Breast epithelium (tissue), 4 donors: Measurements from ENCODE around the gene GABRE. TPM values are rescaled to one million over a fixed set of nuclear protein-coding genes. Genes with fewer than 3 reads are reported as not detected.

ENCODE experiments used
- DNase-seq, 2 donors: peaks; one replicate each; pipeline ENCODE4 v3.0.0-alpha.2; 2019; ENCODE audit warnings: low spot score in 2 of 2
- H3K27ac ChIP-seq, 2 donors: fragments of 200-600 bp; sonication (generic) in 1 of 2; one replicate each; pipeline ENCODE4 v1.5.1; 2016 to 2019; ENCODE audit warnings: mild to moderate bottlenecking in 1 of 2
- H3K27me3 ChIP-seq, 2 donors: fragments of 200-600 bp; sonication (generic) in 1 of 2; one replicate each; pipeline versions ENCODE4 v1.5.1 to v1.6.0; 2017 to 2019; ENCODE audit warnings: control low read depth in 1 of 2, mild to moderate bottlenecking in 1 of 2
- H3K36me3 ChIP-seq: fragments of 200-600 bp; one replicate; pipeline ENCODE4 v1.5.1; 2019
- H3K4me1 ChIP-seq, 2 donors: fragments of 200-600 bp; sonication (generic); one replicate each; pipeline ENCODE4 v1.5.1; 2016 to 2019; ENCODE audit warnings: control low read depth in 1 of 2
- H3K4me3 ChIP-seq, 3 donors: fragments of 200-600 bp; sonication (generic); 1 replicate in 2 of 3; 2 replicates in 1 of 3; pipeline ENCODE4 v1.5.1; 2016 to 2019; ENCODE audit warnings: mild to moderate bottlenecking in 3 of 3, moderate library complexity in 2 of 3
- H3K9me3 ChIP-seq, 2 donors: fragments of 200-600 bp; sonication (generic) in 1 of 2; one replicate each; pipeline ENCODE4 v1.5.1; 2016 to 2019; ENCODE audit warnings: control low read depth in 1 of 2
- CTCF ChIP-seq, 3 donors: fragments of 450-650 bp; IDR thresholded peaks; one replicate each; pipeline ENCODE4 v1.5.1; 2016 to 2017; ENCODE audit warnings: antibody characterized with exemption in 3 of 3, mild to moderate bottlenecking in 3 of 3, moderate library complexity in 3 of 3
- POLR2A ChIP-seq: fragments of 450-650 bp; IDR thresholded peaks from one replicate; pipeline ENCODE4 v1.6.1; 2016; ENCODE audit warnings: antibody characterized with exemption, mild to moderate bottlenecking, moderate library complexity
- POLR2AphosphoS5 ChIP-seq, 3 donors: sonication (generic); formaldehyde crosslinking; IDR thresholded peaks; one replicate each; pipeline ENCODE4 v1.6.1; 2017; ENCODE audit warnings: antibody characterized with exemption in 3 of 3
- intact Hi-C: fragments of 100-400 bp; cut with DNase I; formaldehyde crosslinking; loops from one replicate; pipeline ENCODE4 v1.15.1; 2023; ENCODE audit warnings: low total_unique reads
- total RNA-seq, 3 donors: library from RNA; depleted of rRNA; stranded (reverse); fragments of >200 nt; gene quantifications; one replicate each; pipeline ENCODE4 v1.1.0, GENCODE V29; 2016

GABRE gene
- total RNA-seq, 3 donors from 2014 or later, result 42.0 to 120 (median 85.5) TPM

DNA sequence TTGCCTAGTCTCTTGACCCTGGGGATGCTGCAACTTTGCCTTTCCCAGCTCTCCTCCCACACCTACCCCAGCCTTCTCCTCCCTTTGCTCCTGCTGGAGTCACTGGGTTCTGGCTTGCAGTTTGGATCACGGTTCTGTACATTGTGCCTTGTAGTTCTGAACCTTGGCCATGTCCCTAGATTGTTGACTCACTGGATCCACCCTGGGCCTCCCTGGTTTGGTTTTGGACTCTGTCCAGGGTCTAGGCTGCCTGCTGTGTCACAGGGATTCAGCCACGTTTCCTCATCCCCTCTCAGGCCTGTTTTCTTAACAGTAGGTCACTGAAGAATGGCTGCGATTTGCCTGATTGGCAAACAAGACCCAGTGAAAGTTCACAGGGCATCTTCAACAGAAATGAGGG is 11.5 kb upstream of the GABRE start:
- no peak for DNase-seq
- H3K9me3 ChIP-seq, result no peaks in the 10 kb centered on the region
- intact Hi-C loops, result loop anchor here (1.0 kb wide), 1 partner anchor 25 kb away; no protein-coding TSS in a partner anchor
- no peaks in the 10 kb centered on the region for H3K36me3 ChIP-seq
- H3K27ac ChIP-seq, result no peak overlapping the region
- no peak overlapping the region for H3K4me3 ChIP-seq
- H3K4me1 ChIP-seq, result no peaks in the 10 kb centered on the region
- H3K27me3 ChIP-seq, result peaks cover 0 to 15% of the 10 kb centered on the region in 2 donors
- TF ChIP-seq POLR2A (no peak), CTCF (IDR thresholded peaks at IDR 0.05) (no peak), POLR2AphosphoS5 (IDR thresholded peaks at IDR 0.05) (no peak)

DNA sequence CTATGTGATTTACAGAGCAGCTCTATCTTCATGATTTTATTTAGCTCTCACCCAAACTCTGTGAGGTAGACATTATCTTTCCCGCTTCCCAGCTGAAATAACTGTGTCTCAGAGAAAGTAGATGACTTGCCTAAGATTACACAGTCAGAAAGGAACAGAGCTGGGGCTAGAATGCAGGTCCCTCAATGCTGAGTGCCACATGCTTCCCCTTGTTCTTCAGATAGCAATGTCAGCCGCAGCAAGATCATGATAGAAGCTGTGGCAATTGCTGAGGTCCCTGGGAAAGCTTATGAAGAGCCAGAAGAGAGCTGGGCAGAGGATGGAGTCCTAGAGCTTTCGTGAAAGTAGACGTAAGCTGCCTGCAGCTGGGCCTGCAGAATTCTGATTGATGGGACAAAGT is 11.1 kb upstream of the GABRE start:
- Histone ChIP-seq H3K27me3 (peaks cover 0 to 15% of the 10 kb centered on the region in 2 donors), H3K27ac (no peak overlapping the region), H3K4me3 (no peak overlapping the region), H3K4me1 (no peaks in the 10 kb centered on the region), H3K9me3 (no peaks in the 10 kb centered on the region), H3K36me3 (no peaks in the 10 kb centered on the region)
- intact Hi-C loops, result loop anchor here (1.0 kb wide), 1 partner anchor 24 kb away; no protein-coding TSS in a partner anchor
- DNase-seq, result no peak
- TF ChIP-seq POLR2A, result no peak
- TF ChIP-seq POLR2AphosphoS5 (IDR thresholded peaks at IDR 0.05), result no peak
- no peak for TF ChIP-seq CTCF (IDR thresholded peaks at IDR 0.05)

DNA sequence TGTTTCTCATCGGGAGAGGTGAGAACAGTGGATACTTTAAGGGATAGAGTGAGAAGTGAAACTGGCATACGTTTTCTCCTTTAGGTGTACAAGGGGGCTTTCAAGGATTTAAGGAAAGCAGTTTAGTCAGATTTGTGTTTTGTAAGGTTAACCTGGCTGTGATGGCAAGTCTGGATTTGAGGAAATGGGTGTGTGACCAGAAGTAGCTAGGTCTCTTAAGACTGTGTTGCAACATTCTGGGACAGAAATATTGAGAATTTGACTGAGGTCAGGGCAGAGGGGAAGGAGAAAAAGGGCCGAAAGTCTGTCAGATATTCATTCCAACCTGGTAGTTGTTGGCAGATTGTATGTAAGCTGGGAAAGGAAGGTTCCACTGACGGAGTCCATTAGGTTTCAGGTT is 10.4 kb upstream of the GABRE start:
- Histone ChIP-seq H3K4me1 (no peaks in the 10 kb centered on the region), H3K27me3 (peaks cover 0 to 15% of the 10 kb centered on the region in 2 donors), H3K27ac (no peak overlapping the region), H3K4me3 (no peak overlapping the region), H3K36me3 (no peaks in the 10 kb centered on the region), H3K9me3 (no peaks in the 10 kb centered on the region)
- intact Hi-C loops, result loop anchor here (1.0 kb wide), 1 partner anchor 24 kb away; no protein-coding TSS in a partner anchor
- no peak for DNase-seq
- no peak for TF ChIP-seq CTCF (IDR thresholded peaks at IDR 0.05)
- no peak for TF ChIP-seq POLR2A
- no peak for TF ChIP-seq POLR2AphosphoS5 (IDR thresholded peaks at IDR 0.05)

- Histone ChIP-seq H3K9me3 (no peaks in the 10 kb centered on the region), H3K36me3 (no peaks in the 10 kb centered on the region), H3K27ac (no peak overlapping the region), H3K4me3 (no peak overlapping the region), H3K4me1 (no peaks in the 10 kb centered on the region), H3K27me3 (peaks cover 0 to 15% of the 10 kb centered on the region in 2 donors)
- no peak for DNase-seq
- no peak for TF ChIP-seq POLR2A
- TF ChIP-seq POLR2AphosphoS5 (IDR thresholded peaks at IDR 0.05), result no peak
- no peak for TF ChIP-seq CTCF (IDR thresholded peaks at IDR 0.05)
- intact Hi-C loops, result no loop called here
Observed at GRCh38 chrX:151984328-151984727, 9.9 kb upstream of the GABRE start.

DNA sequence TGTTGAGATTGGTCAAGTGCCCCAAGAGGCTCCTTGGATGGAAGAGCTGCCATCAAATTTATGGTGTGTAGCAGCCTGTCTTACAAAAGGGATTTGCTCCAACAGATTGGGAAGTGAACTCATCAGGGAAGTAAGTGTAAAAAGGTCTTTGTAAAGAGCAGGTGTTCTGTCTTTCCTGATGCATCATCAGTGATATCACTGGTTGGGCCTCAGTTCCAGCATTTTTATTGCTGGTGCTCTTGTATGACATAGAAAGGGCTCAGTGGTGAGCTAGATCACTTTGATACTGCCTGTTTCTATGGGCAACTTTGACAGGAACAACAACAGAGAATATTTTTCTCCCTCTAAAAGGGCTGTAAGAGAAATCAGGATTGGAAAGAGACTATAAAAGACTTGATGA is 8.7 kb upstream of the GABRE start:
- H3K4me3 ChIP-seq, result no peak overlapping the region
- no peaks in the 10 kb centered on the region for H3K9me3 ChIP-seq
- TF ChIP-seq CTCF (IDR thresholded peaks at IDR 0.05), result no peak
- no peak for TF ChIP-seq POLR2AphosphoS5 (IDR thresholded peaks at IDR 0.05)
- TF ChIP-seq POLR2A, result no peak
- H3K27ac ChIP-seq, result no peak overlapping the region
- H3K36me3 ChIP-seq, result no peaks in the 10 kb centered on the region
- H3K4me1 ChIP-seq, result no peaks in the 10 kb centered on the region
- peaks cover 0 to 16% of the 10 kb centered on the region in 2 donors for H3K27me3 ChIP-seq
- intact Hi-C loops, result no loop called here
- no peak for DNase-seq
